SK-N-SH (cell line): Measurements from ENCODE around the gene MRFAP1L1. TPM values are rescaled to one million over a fixed set of nuclear protein-coding genes. Genes with fewer than 3 reads are reported as not detected.

Source experiments
- CTCF ChIA-PET: fragments of 300-600, 350-600 bp; formaldehyde crosslinking; extraction: SDS; loops from one replicate; lab custom pipeline; 2021; lab: Yijun Ruan, JAX
- POLR2A ChIA-PET: fragments of 350-600 bp; sonication (Branson Sonifier 250); formaldehyde crosslinking; extraction: SDS; loops from one replicate; lab custom pipeline; 2020; ENCODE audit warnings: antibody characterized with exemption, inconsistent platforms; lab: Yijun Ruan, JAX
- DNase-seq: peaks from one replicate; pipeline ENCODE4 v3.0.0; 2012
- H2AFZ ChIP-seq: fragments of 200-600 bp; sonication (generic); 2 replicates; pipeline ENCODE4 v1.8.1; 2016; ENCODE audit warnings: antibody characterized with exemption, mild to moderate bottlenecking, low read depth
- H3F3A ChIP-seq: fragments of 200-600 bp; sonication (generic); replicated peaks from 2 replicates; pipeline ENCODE3; 2016; ENCODE audit warnings: antibody characterized with exemption, mild to moderate bottlenecking; ENCODE audit not compliant: insufficient read depth
- H3K27ac ChIP-seq, 2 experiments: fragments of 200-500 bp in 1 of 2; fragments of 200-600 bp in 1 of 2; sonication (Bioruptor generic) in 1 of 2; sonication (generic), shearing (Covaris generic) in 1 of 2; 2 replicates each; pipeline versions ENCODE4 v1.5.1 to v1.6.1; 2014 to 2016; ENCODE audit warnings: low read depth in 2 of 2, inconsistent platforms in 1 of 2, low read length in 1 of 2, mild to moderate bottlenecking in 1 of 2, mixed read lengths in 1 of 2
- H3K27me3 ChIP-seq: fragments of 200-600 bp; sonication (generic), shearing (Covaris generic); 2 replicates; pipeline ENCODE4 v1.6.1; 2016; ENCODE audit warnings: mixed run types; ENCODE audit not compliant: insufficient read depth
- H3K36me3 ChIP-seq, 2 experiments: fragments of 200-500 bp in 1 of 2; fragments of 200-600 bp in 1 of 2; sonication (Bioruptor generic) in 1 of 2; sonication (generic) in 1 of 2; replicated peaks in 1 of 2; 2 replicates each; pipeline versions ENCODE3 to v1.5.1; 2014 to 2016; ENCODE audit warnings: low read length in 1 of 2, mild to moderate bottlenecking in 1 of 2; ENCODE audit not compliant: insufficient read depth in 2 of 2, control insufficient read depth in 1 of 2
- H3K4me1 ChIP-seq, 2 experiments: fragments of 200-500 bp in 1 of 2; fragments of 200-600 bp in 1 of 2; sonication (Bioruptor generic) in 1 of 2; sonication (generic), shearing (Covaris generic) in 1 of 2; 2 replicates each; pipeline versions ENCODE4 v1.5.1 to v1.6.1; 2014 to 2016; ENCODE audit warnings: low read depth in 1 of 2, low read length in 1 of 2, mixed run types in 1 of 2; ENCODE audit not compliant: insufficient read depth in 2 of 2, control insufficient read depth in 1 of 2
- H3K4me2 ChIP-seq: fragments of 200-600 bp; sonication (generic), shearing (Covaris generic); 2 replicates; pipeline ENCODE4 v1.6.1; 2017; ENCODE audit warnings: mixed run types
- H3K4me3 ChIP-seq, 2 experiments: fragments of 200-500 bp in 1 of 2; fragments of 200-600 bp in 1 of 2; sonication (Bioruptor generic) in 1 of 2; sonication (generic), shearing (Covaris generic) in 1 of 2; 2 replicates each; pipeline versions ENCODE4 v1.5.1 to v1.8.1; 2014 to 2016; ENCODE audit warnings: low read depth in 2 of 2, inconsistent platforms in 1 of 2, low read length in 1 of 2, mild to moderate bottlenecking in 1 of 2, mixed read lengths in 1 of 2, moderate library complexity in 1 of 2
- H3K79me2 ChIP-seq: fragments of 200-600 bp; sonication (generic); 2 replicates; pipeline ENCODE4 v1.8.1; 2017; ENCODE audit warnings: mild to moderate bottlenecking; ENCODE audit not compliant: insufficient read depth
- H3K9ac ChIP-seq: fragments of 200-600 bp; sonication (generic); 2 replicates; pipeline ENCODE4 v1.6.1; 2017; ENCODE audit warnings: mixed run types
- H3K9me2 ChIP-seq: fragments of 200-600 bp; sonication (generic); 2 replicates; pipeline ENCODE4 v1.6.1; 2017; ENCODE audit warnings: mixed run types
- H3K9me3 ChIP-seq: fragments of 200-600 bp; sonication (generic); 2 replicates; pipeline ENCODE4 v1.6.1; 2017; ENCODE audit warnings: mixed run types, mild to moderate bottlenecking, moderate library complexity
- H4K20me1 ChIP-seq: fragments of 200-600 bp; sonication (generic); 2 replicates; pipeline ENCODE4 v1.6.1; 2017; ENCODE audit warnings: mild to moderate bottlenecking, mixed run types; ENCODE audit not compliant: insufficient read depth
- CHD2 ChIP-seq: fragments of 150-350 bp; IDR thresholded peaks from 2 replicates; pipeline ENCODE4 v1.6.1; 2018; ENCODE audit warnings: low read length; ENCODE audit not compliant: partially characterized antibody
- FOXM1 ChIP-seq: IDR thresholded peaks from 2 replicates; pipeline ENCODE4 v1.4.0; 2012; ENCODE audit warnings: low read depth, mild to moderate bottlenecking
- GABPA ChIP-seq: IDR thresholded peaks from 2 replicates; pipeline ENCODE4 v1.4.0; 2012; ENCODE audit warnings: low read depth, mild to moderate bottlenecking
- GATA2 ChIP-seq: sonication (generic); formaldehyde crosslinking; IDR thresholded peaks from 2 replicates; pipeline ENCODE4 v1.5.0; 2020; ENCODE audit warnings: mild to moderate bottlenecking, missing genetic modification reagents
- JUND ChIP-seq: IDR thresholded peaks from 2 replicates; pipeline ENCODE4 v1.4.0; 2012
- POLR2AphosphoS5 ChIP-seq: IDR thresholded peaks from 2 replicates; pipeline ENCODE4 v1.6.1; 2012; ENCODE audit warnings: low read depth, low read length
- RXRA ChIP-seq: IDR thresholded peaks from 2 replicates; pipeline ENCODE4 v1.4.0; 2012; ENCODE audit warnings: low read depth, mild to moderate bottlenecking, borderline replicate concordance
- SIN3A ChIP-seq: IDR thresholded peaks from 2 replicates; pipeline ENCODE4 v1.6.1; 2012; ENCODE audit warnings: low read depth, mild to moderate bottlenecking, low read length, moderate library complexity, borderline replicate concordance
- SMC3 ChIP-seq: IDR thresholded peaks from 2 replicates; pipeline ENCODE4 v1.6.1; 2012; ENCODE audit warnings: low read depth, low read length, improper control_type of control experiment
- WGBS: methylation state at CpG from one replicate; pipeline ENCODE4 v1.1.6; 2017; ENCODE audit warnings: low lambda C conversion rate; 5-methylcytosine and 5-hydroxymethylcytosine counted together
- polyA plus RNA-seq, 3 experiments: library from polyadenylated mRNA; depleted of rRNA; stranded (reverse); fragments of >200 nt; gene quantifications; 2 replicates each; pipeline ENCODE4 v1.2.3, GENCODE V29; 2012
- TF ChIP-seq, protein P1 (sequence below): IDR thresholded peaks from 2 replicates; pipeline ENCODE4 v1.4.0; 2012; ENCODE audit warnings: low read depth, borderline replicate concordance
- TF ChIP-seq, protein P2 (sequence below): fragments of 150-350 bp; IDR thresholded peaks from 2 replicates; pipeline ENCODE4 v1.6.1; 2016; ENCODE audit warnings: mild to moderate bottlenecking, low read depth, low read length
- TF ChIP-seq, protein P3 (sequence below): IDR thresholded peaks from 2 replicates; pipeline ENCODE4 v1.4.0; 2012; ENCODE audit warnings: low read depth, borderline replicate concordance
- TF ChIP-seq, protein P4 (sequence below): fragments of 200-600 bp; sonication (generic); IDR thresholded peaks from 2 replicates; pipeline ENCODE4 v1.6.1; 2017; ENCODE audit warnings: antibody characterized with exemption, mild to moderate bottlenecking, moderate library complexity

MRFAP1L1 gene
- polyA plus RNA-seq, 1 of the 3 experiments (the other 2 are of a cell fraction): 60.3 TPM

DNA sequence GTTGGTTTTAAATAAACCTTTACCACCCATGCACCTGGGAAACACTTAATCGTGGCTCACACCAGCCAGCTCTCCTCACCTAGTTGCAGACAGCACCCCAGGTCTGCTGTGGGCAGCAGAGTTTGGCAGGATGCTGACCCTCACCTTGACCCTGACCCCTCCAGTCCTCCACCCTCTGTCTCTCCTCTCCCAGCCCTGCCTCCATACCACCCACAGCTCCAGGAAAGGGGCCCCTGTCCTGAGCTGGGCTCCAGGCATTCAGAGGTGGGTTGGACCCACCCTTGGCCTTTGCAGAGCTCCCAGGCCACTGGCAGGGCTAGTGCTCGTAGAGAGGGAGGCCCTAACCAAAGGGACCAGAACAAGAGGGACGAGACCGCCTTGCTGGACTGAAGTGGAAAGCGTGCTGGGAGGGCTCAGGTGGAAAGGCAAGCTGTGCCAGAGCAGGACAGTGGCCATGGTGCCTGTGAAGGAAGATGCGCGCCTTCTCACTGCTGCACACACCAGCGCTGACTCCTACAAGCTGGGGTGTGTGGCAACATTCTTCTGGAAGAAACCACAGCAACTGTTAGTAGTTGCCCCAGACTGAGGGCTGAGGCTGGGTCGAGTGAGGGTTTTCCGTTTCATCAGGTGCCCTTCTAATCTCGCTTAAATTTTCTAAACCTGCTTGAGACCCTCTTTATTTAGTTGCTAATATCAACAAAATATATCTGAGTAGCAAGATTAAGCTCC is 26.6 kb downstream of the MRFAP1L1 start (continued):
- TF ChIP-seq, protein P1, sequence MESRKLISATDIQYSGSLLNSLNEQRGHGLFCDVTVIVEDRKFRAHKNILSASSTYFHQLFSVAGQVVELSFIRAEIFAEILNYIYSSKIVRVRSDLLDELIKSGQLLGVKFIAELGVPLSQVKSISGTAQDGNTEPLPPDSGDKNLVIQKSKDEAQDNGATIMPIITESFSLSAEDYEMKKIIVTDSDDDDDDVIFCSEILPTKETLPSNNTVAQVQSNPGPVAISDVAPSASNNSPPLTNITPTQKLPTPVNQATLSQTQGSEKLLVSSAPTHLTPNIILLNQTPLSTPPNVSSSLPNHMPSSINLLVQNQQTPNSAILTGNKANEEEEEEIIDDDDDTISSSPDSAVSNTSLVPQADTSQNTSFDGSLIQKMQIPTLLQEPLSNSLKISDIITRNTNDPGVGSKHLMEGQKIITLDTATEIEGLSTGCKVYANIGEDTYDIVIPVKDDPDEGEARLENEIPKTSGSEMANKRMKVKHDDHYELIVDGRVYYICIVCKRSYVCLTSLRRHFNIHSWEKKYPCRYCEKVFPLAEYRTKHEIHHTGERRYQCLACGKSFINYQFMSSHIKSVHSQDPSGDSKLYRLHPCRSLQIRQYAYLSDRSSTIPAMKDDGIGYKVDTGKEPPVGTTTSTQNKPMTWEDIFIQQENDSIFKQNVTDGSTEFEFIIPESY: no peak
- TF ChIP-seq GABPA (no peak), RXRA (no peak), GATA2 (CRISPR knock-in tag) (no peak), CHD2 (no peak), FOXM1 (no peak), JUND (no peak), POLR2AphosphoS5 (no peak), SMC3 (no peak)
- TF ChIP-seq, protein P2, sequence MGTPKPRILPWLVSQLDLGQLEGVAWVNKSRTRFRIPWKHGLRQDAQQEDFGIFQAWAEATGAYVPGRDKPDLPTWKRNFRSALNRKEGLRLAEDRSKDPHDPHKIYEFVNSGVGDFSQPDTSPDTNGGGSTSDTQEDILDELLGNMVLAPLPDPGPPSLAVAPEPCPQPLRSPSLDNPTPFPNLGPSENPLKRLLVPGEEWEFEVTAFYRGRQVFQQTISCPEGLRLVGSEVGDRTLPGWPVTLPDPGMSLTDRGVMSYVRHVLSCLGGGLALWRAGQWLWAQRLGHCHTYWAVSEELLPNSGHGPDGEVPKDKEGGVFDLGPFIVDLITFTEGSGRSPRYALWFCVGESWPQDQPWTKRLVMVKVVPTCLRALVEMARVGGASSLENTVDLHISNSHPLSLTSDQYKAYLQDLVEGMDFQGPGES: no peak
- TF ChIP-seq, protein P3, sequence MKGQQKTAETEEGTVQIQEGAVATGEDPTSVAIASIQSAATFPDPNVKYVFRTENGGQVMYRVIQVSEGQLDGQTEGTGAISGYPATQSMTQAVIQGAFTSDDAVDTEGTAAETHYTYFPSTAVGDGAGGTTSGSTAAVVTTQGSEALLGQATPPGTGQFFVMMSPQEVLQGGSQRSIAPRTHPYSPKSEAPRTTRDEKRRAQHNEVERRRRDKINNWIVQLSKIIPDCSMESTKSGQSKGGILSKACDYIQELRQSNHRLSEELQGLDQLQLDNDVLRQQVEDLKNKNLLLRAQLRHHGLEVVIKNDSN: no peak

DNA sequence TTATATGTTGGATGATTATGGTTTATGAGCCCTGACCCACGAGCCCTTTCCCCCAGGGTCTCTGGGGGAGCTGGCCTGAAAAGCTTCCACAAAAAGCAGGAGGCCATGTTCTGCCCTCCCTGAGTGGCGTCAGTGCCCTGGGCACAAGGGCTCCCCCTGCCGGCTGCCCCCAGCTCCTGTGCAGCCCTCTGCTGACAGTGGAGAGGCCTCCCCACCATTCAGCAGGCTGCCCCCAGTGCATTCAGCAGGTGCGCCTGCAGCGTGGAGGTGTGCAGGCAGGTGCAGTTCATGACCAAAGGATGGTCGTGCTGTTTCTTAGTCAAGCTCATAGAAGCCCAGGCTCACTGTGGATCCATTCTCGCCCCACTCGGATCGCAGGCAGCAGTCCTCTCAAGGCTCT is 28.5 kb downstream of the MRFAP1L1 start:
- H4K20me1 ChIP-seq: peaks cover 2% of the 10 kb centered on the region; the same call in 1 of the 2 replicates
- peaks cover 0 to 8% of the 10 kb centered on the region in 2 experiments for H3K36me3 ChIP-seq
- H3F3A ChIP-seq: no peaks in the 10 kb centered on the region
- 94% methylated on average over 5 of the region's 9 CpGs for WGBS
- no peak for DNase-seq
- no peak overlapping the region for H3K27ac ChIP-seq
- no peak overlapping the region for H2AFZ ChIP-seq
- no peak overlapping the region for H3K9ac ChIP-seq
- POLR2A ChIA-PET: no interaction called here
- H3K9me2 ChIP-seq: no peaks in the 10 kb centered on the region
- peaks cover 3 to 4% of the 10 kb centered on the region in 2 experiments; a peak in 2 of 4 replicates for H3K4me1 ChIP-seq
- CTCF ChIA-PET: no interaction called here
- H3K79me2 ChIP-seq: peaks cover 22% of the 10 kb centered on the region
- no peaks in the 10 kb centered on the region for H3K9me3 ChIP-seq
- no peaks in the 10 kb centered on the region for H3K27me3 ChIP-seq
- no peak overlapping the region for H3K4me3 ChIP-seq
- no peak overlapping the region for H3K4me2 ChIP-seq
- TF ChIP-seq, protein P4, sequence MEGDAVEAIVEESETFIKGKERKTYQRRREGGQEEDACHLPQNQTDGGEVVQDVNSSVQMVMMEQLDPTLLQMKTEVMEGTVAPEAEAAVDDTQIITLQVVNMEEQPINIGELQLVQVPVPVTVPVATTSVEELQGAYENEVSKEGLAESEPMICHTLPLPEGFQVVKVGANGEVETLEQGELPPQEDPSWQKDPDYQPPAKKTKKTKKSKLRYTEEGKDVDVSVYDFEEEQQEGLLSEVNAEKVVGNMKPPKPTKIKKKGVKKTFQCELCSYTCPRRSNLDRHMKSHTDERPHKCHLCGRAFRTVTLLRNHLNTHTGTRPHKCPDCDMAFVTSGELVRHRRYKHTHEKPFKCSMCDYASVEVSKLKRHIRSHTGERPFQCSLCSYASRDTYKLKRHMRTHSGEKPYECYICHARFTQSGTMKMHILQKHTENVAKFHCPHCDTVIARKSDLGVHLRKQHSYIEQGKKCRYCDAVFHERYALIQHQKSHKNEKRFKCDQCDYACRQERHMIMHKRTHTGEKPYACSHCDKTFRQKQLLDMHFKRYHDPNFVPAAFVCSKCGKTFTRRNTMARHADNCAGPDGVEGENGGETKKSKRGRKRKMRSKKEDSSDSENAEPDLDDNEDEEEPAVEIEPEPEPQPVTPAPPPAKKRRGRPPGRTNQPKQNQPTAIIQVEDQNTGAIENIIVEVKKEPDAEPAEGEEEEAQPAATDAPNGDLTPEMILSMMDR: peak; percentile 8
- no peak for TF ChIP-seq SIN3A
